ENCODE measurements around the gene GARIN5B.
A peak's percentile ranks its signal among the peaks of the same experiment; 100 is the strongest.
"Not testable (repeated sequence)": the region's sequence is repeated elsewhere in the genome, so short reads cannot be mapped to it uniquely, and the experiment has no call there.

The GARIN5B gene

DNA sequence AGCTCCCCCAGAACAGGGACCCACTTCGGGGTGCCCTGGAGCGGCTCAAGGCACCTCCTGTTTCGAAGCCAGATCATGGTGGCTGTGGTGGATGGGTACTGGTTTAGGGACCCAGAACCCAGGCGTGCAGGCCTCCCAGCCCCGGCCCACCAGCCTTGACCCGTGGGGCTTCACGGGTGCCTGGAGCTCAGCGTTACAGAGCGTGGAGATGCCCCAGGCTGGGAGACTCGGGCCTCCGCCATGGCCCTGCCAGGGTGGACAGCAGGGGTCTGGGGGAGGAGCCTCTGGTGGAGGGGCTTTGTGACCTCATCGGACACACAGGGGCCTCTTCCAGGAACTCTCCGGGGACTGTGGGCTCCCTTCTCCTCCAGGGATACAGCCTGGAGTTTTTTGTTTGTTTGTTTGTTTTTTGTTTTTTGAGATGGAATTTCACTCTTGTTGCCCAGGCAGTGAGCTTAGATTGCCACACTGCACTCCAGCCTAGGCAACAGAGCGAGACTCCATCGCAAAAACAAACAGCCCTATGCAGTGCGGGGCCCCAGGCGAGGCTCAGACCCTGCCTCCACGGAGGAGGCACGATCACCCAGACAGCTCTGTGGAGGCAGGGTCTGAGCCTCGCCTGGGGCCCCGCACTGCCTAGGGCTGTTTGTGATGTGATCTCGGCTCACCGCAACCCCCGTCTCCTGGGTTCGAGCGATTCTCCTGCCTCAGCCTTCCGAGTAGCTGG is at the start of gene GARIN5B:
Gene GARIN5B (minus strand): TSS at position 271 of the 727 bp plus-strand sequence. CDS start 194 bp downstream, at position 77.
- DNase-seq: no peak

DNA sequence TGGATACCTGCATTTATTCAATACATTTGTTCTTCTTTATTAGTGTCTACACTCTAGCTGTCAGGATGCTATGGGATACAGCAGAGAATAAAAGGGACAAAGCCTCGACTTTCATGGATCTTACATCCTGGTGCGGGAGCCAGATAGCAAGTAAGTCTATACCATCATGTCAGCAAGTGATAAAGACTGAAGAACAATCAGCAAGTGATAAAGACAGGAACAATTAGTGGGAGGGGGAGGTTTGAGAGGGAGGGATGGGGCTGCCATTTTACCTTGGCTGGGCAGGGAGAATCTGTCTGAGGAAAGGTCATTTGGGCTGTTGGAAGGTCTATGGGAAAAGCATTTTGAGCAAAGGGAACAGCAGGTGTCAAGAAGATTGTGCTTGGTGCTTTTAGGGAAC is 47.1 kb upstream of the GARIN5B start:
- DNase-seq: no peak

DNA sequence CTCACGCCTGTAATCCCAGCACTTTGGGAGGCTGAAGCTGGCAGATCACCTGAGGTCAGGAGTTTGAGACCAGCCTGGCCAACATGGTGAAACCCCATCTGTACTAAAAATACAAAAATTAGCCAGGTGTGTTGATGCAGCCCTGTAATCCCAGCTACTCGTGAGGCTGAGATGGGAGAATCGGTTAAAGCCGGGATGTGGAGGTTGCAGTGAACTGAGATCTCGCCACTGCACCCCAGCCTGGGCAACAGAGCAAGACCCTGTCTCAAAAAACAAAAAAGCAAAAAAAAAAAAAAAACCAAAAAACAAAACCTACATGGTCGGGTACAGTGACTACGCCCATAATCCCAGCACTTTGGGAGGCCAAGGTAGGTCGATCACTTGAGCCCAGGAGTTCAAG is 46.1 kb upstream of the GARIN5B start:
- DNase-seq: not testable (repeated sequence)

DNA sequence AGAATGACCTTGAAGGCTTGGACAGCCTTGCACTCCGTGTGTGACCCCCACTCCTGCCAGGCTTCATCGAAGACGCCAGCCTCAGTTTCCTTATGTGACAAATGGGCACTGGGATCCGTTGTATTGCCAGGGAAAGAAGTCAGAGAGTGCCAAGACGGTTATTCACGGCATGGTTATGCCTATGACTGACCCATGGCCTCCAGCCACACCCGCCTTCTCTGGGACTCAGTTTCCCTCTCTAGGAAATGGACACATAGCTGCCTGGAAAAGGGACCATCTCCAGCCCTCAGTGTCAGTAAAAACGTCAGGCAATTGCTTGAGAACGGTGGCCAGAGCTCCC is 45.4 kb upstream of the GARIN5B start:
- DNase-seq: no peak

DNA sequence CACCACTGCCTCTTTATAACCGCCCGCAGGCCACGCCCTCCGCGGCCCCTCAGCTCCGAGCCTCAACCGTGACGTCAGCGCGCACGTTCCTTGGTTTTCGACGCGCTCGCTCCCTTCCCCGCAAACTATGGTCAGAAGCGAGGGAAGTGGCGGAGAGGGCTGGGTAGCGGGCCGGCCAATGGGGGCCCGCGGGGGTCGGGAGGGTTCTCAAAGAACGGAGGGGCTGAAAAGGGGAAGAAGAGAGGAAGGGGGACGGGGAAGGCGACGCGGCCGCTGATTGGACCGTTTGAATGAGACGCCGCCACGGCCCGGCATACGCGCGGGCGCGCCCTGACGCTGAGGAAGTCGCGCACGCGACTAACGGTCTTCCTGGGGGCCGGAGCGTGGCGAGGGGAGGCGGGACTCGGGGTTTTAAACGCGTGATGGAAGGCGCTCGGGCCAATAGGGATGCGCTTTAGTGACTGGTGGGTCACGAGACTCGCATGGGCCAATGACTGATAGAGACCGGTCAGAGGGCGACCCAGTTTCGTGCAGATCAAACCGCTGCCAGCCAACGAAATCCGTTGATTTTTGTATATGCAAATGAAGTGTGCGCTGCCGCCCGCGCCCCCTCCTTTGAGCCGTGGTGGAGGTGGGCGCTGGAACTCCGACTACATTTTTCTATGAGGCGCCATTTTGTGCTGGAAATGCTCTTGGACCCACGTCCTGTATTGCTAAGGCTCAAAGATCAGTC is 44.9 kb upstream of the GARIN5B start:
- peak; percentile 98 for DNase-seq

DNA sequence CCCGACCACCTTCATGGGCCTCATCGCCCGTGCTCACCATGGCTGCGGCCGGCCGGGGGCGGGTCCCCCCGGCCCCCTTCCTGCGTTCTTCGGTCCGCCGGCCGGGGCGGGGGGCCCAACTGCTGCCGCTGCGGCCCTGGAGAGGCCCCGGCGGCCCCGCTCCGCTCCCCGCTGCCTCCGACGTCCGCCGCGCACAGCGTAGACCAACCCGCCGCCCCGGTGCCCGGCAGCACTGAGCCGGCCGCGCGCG is 44.4 kb upstream of the GARIN5B start, which contains the start of gene UBE2S:
Gene UBE2S (minus strand): TSS at position 239 of the 250 bp plus-strand sequence. CDS start 199 bp downstream, at position 40.
- not testable (repeated sequence) for DNase-seq

DNA sequence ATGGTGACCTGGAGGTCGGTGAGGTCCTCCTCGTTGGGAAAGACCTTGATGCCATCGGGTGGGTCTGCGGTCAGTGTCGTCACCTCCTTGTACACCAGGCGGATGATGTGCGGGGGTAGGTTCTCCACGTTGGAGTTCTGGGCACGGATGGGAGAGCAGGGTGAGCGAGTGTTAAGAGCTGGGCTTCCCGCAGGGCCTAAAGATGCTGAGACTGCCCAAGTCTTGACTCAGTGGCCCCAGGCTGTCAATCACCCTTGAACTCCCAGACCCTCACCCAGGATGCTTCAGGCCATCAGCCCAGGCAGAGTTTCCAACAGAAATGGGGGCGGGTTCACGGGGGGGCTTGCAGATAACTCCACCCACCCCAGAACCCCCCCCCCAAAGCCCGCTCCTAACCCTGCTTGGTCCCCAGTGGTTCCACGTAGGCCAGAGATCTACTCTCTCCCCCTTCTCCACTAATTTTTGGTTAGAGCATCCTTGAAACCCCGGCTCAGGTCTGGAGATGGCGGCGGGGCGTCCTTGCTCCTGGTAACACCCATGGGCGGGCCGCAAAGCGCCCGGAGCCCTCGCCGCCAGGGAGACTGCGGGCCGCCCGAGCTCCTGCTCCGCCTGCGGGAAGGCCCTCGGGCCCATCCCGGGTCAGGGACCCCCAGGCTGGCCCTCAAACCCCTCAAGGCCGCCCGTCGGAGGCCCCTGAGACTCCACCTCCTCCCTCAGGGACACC is 43.9 kb upstream of the GARIN5B start:
- no peak for DNase-seq

DNA sequence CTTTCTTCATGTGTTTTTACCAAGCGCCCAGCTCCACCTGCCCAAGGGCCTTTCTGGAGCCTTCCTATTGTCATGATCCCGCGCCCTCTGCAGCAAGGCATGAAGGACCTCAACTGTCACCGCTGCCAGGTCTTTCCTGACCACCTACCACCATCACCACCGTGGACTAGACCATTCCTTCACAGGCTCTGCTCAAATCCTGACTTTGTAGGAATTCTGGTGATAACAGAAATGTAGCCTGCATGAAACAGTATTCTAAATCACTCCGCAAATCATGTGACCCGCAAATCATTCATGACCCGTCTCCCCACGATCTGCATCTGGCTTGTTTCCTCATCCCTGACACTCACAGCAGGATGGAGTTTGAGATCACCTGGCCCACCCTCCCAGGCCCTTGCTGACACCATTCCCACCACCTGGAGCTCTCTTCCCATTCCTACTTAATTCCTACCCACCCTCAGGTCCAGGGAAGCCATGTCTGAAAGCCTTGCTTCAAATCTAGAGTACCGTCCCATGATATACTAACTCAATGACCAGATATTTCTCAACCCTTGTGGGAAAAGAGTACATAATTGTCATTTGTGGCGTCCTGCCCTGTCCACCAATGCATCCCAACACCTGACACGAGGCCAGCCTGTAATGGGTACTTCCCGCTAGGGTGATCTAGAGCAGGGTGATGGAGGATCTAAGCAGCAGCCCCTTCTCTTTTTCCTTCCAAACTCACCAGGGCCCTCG is 43.2 kb upstream of the GARIN5B start:
- DNase-seq: no peak

DNA sequence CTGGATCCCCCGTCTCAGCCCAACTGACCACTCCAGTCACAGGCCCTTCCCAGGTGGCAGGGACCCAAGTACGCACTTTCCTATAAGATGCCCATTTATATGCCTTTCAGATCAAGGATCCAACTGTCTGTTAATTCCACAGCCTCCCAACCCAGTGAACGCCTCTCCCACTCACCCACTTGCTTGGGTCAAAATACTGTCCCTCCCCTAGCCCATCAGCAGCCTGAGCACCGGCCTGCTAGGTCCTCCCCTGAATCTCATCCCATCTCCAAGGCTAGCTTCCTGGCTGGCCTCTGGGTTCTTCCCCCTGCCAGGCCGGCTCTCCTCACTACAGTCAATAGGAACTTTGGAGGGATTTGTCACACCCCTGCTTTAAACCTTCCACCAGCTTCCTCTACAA is 42.6 kb upstream of the GARIN5B start:
- no peak for DNase-seq

DNA sequence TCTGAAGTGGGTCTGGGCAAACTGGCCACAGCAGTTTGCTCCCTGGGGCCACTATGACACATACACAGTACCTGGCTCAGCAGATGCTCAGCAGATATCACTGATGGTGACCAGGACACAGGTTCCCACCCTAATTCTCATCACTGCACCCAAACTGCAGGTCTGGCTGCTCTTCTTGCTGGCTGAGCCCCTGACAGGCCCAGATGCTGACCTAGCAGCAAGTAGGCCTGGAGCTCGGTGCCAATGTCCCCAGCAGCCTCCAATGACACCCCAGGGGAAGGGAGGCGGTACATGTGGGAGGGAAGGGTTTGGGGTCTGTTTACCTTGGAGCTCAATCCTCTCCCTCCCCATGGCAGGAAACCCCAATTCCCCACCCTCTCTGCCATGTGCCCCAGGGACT is 39.4 kb upstream of the GARIN5B start:
- DNase-seq: no peak

DNA sequence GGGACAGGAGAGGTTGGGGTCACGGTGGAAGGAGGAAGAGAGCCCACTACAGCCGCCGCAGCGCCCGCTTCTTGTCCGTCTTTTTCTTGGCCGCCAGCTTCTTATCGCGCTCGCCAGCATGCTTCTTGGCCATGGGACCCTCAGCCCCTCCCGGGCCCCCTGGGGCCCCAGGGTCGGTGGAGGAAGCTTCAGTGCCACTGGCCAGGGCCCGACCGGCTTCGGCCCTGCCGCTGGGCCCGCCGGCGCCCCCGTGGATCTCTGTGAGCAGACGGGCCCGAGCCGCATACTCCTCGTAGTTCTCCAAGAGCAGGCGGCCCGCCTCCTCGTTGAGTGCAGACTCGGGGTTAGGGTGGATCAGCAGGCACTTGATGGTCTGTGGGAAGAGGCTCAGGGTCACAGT is 38.3 kb upstream of the GARIN5B start:
- not testable (repeated sequence) for DNase-seq

DNA sequence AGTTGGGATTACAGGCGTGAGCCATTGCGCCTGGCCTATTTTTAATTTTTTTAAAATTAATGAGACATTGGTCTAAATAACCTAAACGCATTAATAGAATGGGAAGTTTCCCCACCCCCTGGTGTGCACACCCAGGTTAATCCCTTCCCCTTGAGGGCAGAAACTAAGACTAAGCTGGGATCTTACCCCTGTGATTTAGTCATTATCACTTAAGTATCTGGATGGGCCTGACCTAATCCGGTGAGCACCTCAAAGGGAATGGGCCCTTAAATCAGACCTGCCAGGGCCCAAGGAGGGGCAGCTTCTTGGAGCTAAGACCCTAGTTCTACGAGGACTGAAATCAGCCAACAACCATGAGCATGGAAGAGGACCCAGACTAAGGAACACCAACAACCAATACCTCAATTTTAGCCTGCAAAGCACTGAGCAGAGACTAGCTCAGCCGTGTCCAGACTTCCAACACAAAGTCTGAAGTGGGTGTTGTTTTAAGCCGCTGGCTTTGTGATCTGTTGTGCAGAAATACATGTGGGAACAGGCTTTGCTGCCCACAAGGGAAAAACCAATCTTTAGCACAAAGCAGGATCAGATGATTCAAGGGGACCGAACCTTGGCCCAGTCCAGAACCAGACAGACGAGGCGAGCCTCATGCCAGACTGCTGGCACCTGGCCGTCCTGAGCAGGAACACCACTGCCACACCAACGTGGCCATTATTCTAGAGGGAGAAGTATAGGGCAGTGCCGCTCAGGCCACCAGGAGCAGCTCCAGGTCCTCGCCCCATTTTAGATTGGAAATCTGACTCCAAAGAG is 37.4 kb upstream of the GARIN5B start:
- no peak for DNase-seq

DNA sequence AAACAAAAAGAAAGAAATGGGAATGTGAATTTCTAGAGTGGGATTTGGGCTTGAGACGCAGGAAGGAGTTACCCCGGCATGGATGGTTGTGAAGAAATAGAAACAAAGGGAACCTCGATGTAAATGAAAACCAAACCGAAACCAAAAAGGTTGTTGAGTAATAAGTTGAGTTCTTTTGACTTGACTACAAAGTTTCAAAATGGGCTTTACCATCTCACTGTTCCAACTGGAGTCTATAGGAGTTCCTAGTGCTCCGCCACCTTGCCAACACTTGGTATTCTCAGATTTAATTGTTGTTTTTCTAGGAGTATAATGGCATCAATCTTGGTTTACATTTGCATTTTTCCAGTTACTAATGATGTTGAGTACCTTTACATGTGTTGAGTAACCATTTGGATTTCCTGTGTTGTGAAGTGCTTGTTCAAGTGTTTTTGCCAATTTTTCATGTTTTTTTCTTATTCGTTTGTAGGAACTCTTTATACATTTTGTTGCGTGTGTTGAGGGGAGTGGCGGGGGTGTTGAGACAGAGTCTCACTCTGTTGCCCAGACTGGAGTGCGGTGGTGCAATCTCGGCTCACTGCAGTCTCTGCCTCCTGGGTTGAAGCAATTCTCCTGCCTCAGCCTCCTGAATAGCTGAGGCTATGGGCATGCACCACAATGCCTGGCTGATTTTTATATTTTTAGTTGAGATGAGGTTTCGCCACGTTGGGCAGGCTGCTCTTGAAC is 35.3 kb upstream of the GARIN5B start:
- DNase-seq: no peak

DNA sequence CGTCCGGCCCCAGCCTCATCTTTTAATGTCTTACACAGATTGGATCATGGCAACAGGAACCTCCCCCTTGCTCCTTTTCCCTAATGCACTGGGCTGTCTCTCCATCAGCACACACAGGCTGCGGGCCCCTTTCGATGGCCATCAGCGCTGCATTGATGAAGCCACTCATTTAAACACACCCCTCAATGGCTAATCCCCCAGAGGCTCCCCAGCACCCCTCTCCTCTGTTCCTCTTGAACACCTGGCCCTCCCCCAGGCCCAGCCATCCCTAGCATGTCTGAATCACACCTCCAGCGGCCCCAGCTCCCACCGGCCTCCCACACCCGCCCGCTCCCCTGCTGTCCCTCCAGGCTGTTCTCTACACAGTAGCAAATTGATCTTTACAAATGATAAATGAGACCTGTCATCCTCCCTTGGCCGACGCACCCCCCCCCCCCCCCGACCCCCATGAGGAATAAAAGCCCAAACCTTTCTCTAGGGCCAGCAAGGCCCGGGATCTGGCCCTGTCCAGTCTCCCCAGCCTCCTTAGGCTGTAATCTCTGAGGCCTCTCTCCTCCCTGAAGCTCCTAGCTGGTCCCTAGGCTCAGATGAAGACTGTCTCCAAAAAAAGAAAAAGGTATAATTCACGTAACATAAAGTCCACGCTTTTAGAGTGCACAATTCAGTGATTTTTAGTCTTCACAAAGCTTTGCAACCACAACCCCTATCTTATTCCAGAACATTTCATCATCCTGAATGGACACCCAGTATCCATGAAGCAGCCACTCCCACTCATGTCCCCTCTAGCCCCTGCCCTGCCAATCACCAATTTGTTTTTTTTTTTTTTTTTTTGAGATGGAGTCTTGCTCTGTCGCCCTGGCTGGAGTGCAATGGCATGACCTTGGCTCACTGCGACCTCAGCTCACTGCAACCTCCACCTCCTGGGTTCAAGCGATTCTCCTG is 30.0 kb upstream of the GARIN5B start:
- peak; percentile 41 for DNase-seq

DNA sequence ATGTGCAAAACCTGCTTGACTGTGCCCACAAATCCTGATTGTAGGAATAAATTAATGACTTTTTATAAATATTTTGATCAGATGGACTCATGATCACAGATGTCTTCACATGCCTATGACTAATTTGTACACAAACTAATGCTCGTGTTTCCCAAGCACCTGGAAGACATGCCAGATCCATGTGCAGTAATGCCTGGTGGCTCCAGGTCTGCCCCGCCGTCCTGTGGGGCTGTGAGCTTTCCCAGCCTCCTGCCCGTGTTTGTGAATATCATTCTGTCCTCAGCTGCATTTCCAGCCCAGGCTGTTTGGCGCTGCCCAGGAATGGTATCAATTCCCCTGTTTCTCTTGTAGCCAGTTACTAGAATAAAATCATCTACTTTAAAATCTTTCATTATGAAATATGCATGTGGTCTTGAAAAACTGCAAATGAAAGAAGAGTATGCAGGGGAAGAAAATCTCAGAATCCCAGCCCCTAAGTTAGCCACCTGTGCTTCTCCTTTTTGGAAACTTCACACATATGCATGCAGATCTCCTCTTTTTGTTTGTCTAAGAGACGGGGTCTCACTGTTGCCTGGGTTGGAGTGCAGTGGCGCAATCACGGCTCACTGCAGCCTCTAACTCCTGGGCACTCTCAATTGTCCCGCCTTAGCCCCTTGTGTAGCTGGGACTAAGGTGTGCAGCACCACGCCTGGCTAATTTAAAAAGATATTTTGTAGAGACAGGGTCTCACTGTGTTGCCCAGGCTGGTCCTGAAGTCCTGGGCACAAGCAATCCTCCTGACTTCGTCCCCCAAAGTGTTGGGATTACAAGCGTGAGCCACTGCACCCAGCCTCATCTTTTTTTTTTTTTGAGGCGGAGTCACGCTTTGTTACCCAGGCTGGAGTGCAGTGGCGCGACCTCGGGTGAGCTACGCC is 28.9 kb upstream of the GARIN5B start:
- no peak for DNase-seq

DNA sequence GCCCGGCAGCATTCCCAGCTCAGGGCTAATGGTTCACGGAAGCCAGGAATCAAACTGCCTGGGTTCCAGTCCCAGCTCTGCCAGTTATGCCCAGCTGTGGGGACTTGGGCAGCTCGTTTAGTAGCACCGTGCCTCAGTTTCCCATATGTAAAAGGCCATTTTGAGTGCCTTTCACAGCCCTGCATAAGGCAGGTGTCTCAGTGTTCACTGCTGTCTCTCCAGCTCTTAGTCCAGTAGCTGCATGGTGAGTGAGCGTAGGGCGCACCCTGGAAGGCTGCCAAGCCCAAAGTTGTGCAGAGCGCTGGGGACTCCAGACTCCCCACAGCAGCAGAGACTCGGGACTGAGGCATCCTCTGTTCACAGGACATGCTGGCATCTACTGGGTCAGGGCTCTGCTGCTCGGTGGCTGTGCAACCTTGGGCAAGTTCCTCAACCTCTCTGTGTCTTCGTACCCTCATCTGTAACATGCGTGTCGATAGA is 28.2 kb upstream of the GARIN5B start:
- no peak for DNase-seq

DNA sequence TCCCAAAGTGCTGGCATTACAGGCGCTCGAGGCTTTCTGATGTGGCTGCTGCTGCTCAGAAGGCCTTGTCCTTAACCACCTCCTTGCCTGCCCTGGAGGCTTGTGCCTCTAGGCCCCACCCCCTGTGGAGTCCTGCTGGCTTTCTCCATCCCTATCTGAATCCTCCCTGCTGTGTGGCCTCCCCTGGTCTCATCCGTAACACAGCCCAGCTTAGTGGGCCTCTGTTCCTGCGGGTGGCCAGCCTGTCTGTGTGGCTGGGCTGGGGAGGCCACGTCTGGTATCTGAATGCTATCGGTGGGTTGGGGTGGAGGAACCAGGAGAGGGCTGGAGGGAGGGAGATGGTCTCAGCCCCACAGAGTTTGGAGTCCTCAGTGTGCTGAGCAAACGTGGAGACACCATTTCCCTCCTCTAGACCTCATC is 27.4 kb upstream of the GARIN5B start:
- no peak for DNase-seq

DNA sequence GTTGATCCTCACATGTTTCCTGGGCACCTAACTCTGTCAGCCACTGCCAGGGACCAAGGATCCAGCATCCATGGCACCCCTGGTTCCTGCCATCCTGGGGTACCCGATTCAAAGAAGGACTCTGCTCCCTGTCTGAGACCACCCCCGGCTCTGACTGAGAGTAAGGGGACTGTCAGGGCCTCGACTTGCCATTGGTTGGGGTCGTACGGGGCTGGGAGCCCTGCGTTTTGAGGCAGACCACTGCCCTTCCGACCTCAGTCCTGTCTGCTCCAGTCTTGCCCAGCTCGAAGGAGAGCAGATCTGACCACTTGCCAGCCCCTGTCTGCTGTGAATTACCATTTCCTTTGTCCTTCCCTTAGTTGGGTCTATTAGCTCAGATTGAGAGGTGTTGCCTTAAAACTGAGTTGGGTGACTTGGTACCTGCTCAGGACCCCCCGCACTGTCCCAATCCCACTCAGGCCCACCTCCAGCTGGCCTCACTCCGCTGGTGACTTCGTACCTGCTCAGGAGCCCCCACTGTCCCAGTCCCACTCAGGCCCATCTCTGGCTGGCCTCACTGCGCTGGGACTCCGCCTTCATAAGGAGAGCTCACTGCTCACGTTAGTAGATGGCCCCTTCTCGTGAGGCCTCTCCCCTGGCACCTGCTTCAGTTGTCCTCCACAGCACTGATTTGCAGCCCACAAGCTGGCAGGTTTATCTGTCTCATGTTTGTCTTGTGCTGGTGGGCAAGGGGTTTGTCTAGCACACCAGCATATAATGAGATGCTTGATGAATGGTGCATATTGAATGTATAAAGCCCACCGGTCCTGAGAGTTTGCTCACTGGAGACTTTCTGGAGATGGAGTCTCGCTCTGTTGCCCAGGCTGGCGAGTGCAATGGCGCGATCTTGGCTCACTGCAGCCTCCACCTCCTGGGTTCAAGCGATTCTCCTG is 26.6 kb upstream of the GARIN5B start:
- DNase-seq: no peak

Data from kidney glomerular epithelial cell (primary cell).